OCI-LY3 (cell line): ENCODE measurements around the gene POLR2L.

ENCODE experiments used
- H2AFZ ChIP-seq: fragments of 200-600, 300-600 bp; shearing (Covaris generic); 2 replicates; pipeline ENCODE4 v1.6.0; 2014; ENCODE audit warnings: antibody characterized with exemption, low read depth, low read length
- H3K27ac ChIP-seq: fragments of 200-600, 300-600 bp; sonication (generic); 2 replicates; pipeline ENCODE4 v1.5.1; 2014; ENCODE audit warnings: mild to moderate bottlenecking, low read length, moderate library complexity, mixed read lengths
- H3K27me3 ChIP-seq: fragments of 200-600, 300-600 bp; sonication (generic); 2 replicates; pipeline ENCODE4 v1.6.1; 2014; ENCODE audit warnings: low read depth, low read length, mixed read lengths
- H3K36me3 ChIP-seq: fragments of 200-600, 300-600 bp; sonication (generic); replicated peaks from 2 replicates; pipeline ENCODE3; 2014; ENCODE audit warnings: low read depth, low read length, mixed read lengths
- H3K4me1 ChIP-seq: fragments of 300-600, 200-600 bp; sonication (generic); 2 replicates; pipeline ENCODE4 v1.6.1; 2014; ENCODE audit warnings: low read length, mixed read lengths
- H3K4me2 ChIP-seq: fragments of 200-600, 300-600 bp; sonication (generic); 2 replicates; pipeline ENCODE4 v1.6.1; 2014; ENCODE audit warnings: low read length, mixed read lengths
- H3K4me3 ChIP-seq: fragments of 300-600, 200-600 bp; sonication (generic); 2 replicates; pipeline ENCODE4 v1.5.1; 2014; ENCODE audit warnings: antibody characterized with exemption, mild to moderate bottlenecking, low read length, moderate library complexity
- H3K79me2 ChIP-seq: fragments of 300-600, 200-600 bp; shearing (Covaris generic); 2 replicates; pipeline ENCODE4 v1.6.1; 2014; ENCODE audit warnings: mild to moderate bottlenecking, low read length, mixed read lengths
- H3K9ac ChIP-seq: fragments of 300-600, 200-600 bp; shearing (Covaris generic); 2 replicates; pipeline ENCODE4 v1.6.0; 2014; ENCODE audit warnings: mild to moderate bottlenecking, low read length, moderate library complexity
- H3K9me3 ChIP-seq: fragments of 200-600, 300-600 bp; shearing (Covaris generic); 2 replicates; pipeline ENCODE4 v1.6.1; 2014; ENCODE audit warnings: low read length, mixed read lengths; ENCODE audit not compliant: insufficient read depth
- H4K20me1 ChIP-seq: fragments of 200-600, 300-600 bp; sonication (generic); 2 replicates; pipeline ENCODE4 v1.6.1; 2016; ENCODE audit warnings: low read length, mixed read lengths; ENCODE audit not compliant: insufficient read depth
- CTCF ChIP-seq: fragments of 200-600, 300-600 bp; sonication (generic); IDR thresholded peaks from 2 replicates; pipeline ENCODE4 v1.5.1; 2014; ENCODE audit warnings: antibody characterized with exemption, low read length, low read depth
- EZH2phosphoT487 ChIP-seq: fragments of 200-600 bp; shearing (Covaris generic); IDR thresholded peaks from 2 replicates; pipeline ENCODE4 v1.6.1; 2018; ENCODE audit warnings: antibody characterized with exemption, mixed run types, low read depth

POLR2L gene

GRCh38 chr11:808427-809286 lies 33.7 kb downstream of the POLR2L start:
- Histone ChIP-seq H3K9me3 (no peaks in the 10 kb centered on the region), H3K4me2 (peak overlapping the region; percentile 98), H3K4me3 (peak overlapping the region; percentile 94), H3K4me1 (peaks cover 32% of the 10 kb centered on the region), H3K27ac (peak overlapping the region; percentile 87), H3K27me3 (no peaks in the 10 kb centered on the region), H4K20me1 (peaks cover 25% of the 10 kb centered on the region), H3K36me3 (peaks cover 36% of the 10 kb centered on the region), H2AFZ (no peak overlapping the region), H3K79me2 (peaks cover 53% of the 10 kb centered on the region), H3K9ac (peak overlapping the region; percentile 94)
- no peak for TF ChIP-seq EZH2phosphoT487
- no peak for TF ChIP-seq CTCF

- peak overlapping the region; percentile 90 for H3K4me2 ChIP-seq
- H3K9ac ChIP-seq: peak overlapping the region; percentile 77
- peaks cover 17% of the 10 kb centered on the region for H3K79me2 ChIP-seq
- H3K9me3 ChIP-seq: no peaks in the 10 kb centered on the region
- H4K20me1 ChIP-seq: no peaks in the 10 kb centered on the region
- no peak for TF ChIP-seq EZH2phosphoT487
- TF ChIP-seq CTCF: no peak
- peak overlapping the region; percentile 12; the same call in 1 of the 2 replicates for H3K27ac ChIP-seq
- H3K4me3 ChIP-seq: peak overlapping the region; percentile 85
- no peaks in the 10 kb centered on the region for H3K36me3 ChIP-seq
- H3K4me1 ChIP-seq: peaks cover 18% of the 10 kb centered on the region; the same call in 1 of the 2 replicates
- H3K27me3 ChIP-seq: no peaks in the 10 kb centered on the region
- H2AFZ ChIP-seq: no peak overlapping the region
Measured at GRCh38 chr11:804599-804964, 37.7 kb downstream of the POLR2L start.

- Histone ChIP-seq H3K36me3 (no peaks in the 10 kb centered on the region), H2AFZ (no peak overlapping the region), H3K9me3 (no peaks in the 10 kb centered on the region), H3K27ac (no peak overlapping the region), H3K4me1 (peaks cover 18% of the 10 kb centered on the region; the same call in 1 of the 2 replicates), H3K9ac (peak overlapping the region; percentile 77), H3K4me2 (peak overlapping the region; percentile 90), H3K4me3 (peak overlapping the region; percentile 85), H3K79me2 (peaks cover 14% of the 10 kb centered on the region), H3K27me3 (no peaks in the 10 kb centered on the region), H4K20me1 (no peaks in the 10 kb centered on the region)
- TF ChIP-seq EZH2phosphoT487 (no peak), CTCF (no peak)
Measured at GRCh38 chr11:803770-804598, 38.3 kb downstream of the POLR2L start.

GRCh38 chr11:803467-803742 lies 38.9 kb downstream of the POLR2L start:
- Histone ChIP-seq H2AFZ (no peak overlapping the region), H3K4me1 (peaks cover 16% of the 10 kb centered on the region; the same call in 1 of the 2 replicates), H4K20me1 (no peaks in the 10 kb centered on the region), H3K27ac (no peak overlapping the region), H3K9me3 (no peaks in the 10 kb centered on the region), H3K79me2 (peaks cover 8% of the 10 kb centered on the region), H3K9ac (no peak overlapping the region), H3K27me3 (no peaks in the 10 kb centered on the region), H3K4me3 (no peak overlapping the region), H3K4me2 (peak overlapping the region; percentile 90; the same call in 1 of the 2 replicates), H3K36me3 (no peaks in the 10 kb centered on the region)
- TF ChIP-seq CTCF (no peak), EZH2phosphoT487 (no peak)
